ENCODE measurements around the gene FKBP1B. TPM values are rescaled to one million over a fixed set of nuclear protein-coding genes. Genes with fewer than 3 reads are reported as not detected.
"Not testable (repeated sequence)": the region's sequence is repeated elsewhere in the genome, so short reads cannot be mapped to it uniquely, and the experiment has no call there.

Gene FKBP1B
- total RNA-seq, 1 experiment from 2014 or later: 0.71 TPM

DNA sequence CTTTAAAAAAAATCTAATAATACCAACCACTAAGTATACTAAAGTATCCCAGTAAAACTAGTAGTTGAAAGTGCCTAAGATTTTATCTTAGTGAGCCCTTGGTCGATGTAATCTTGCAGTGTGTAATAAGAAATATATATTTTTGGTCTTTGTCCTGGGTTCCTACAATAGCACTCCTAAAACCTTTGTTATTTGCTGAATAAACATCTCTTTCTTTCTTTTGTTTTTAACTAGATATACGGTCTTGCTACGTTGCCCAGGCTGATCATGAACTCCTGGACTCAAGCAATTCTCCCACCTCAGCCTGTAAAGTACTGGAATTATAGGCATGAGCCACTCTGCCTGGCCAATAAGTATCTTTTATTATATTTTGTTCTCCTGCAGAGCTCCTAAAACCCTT is 37.5 kb downstream of the FKBP1B start:
- Histone ChIP-seq H3K79me2 (ENCODE audit: low read length) (no peaks in the 10 kb centered on the region), H3K27ac (ENCODE audit: low read length) (no peak overlapping the region), H3K27me3 (ENCODE audit: low read length) (no peaks in the 10 kb centered on the region), H3K4me1 (ENCODE audit: low read length) (peaks cover 18% of the 10 kb centered on the region), H3K9me3 (ENCODE audit: low read length) (no peaks in the 10 kb centered on the region), H3K4me2 (ENCODE audit: low read depth, low read length, poor library complexity, severe bottlenecking) (no peak overlapping the region), H2AFZ (ENCODE audit: low read length) (no peak overlapping the region), H4K20me1 (ENCODE audit: insufficient read depth, low read depth, low read length) (no peaks in the 10 kb centered on the region), H3K9ac (ENCODE audit: low read length) (no peak overlapping the region), H3K4me3 (ENCODE audit: low read length) (no peak overlapping the region), H3K9me2 (replicated peaks; ENCODE audit: insufficient read depth, low read length) (no peaks in the 10 kb centered on the region), H3K36me3 (ENCODE audit: insufficient read depth, low read length) (no peaks in the 10 kb centered on the region; the same call in 1 of the 2 replicates)
- no peak for DNase-seq

DNA sequence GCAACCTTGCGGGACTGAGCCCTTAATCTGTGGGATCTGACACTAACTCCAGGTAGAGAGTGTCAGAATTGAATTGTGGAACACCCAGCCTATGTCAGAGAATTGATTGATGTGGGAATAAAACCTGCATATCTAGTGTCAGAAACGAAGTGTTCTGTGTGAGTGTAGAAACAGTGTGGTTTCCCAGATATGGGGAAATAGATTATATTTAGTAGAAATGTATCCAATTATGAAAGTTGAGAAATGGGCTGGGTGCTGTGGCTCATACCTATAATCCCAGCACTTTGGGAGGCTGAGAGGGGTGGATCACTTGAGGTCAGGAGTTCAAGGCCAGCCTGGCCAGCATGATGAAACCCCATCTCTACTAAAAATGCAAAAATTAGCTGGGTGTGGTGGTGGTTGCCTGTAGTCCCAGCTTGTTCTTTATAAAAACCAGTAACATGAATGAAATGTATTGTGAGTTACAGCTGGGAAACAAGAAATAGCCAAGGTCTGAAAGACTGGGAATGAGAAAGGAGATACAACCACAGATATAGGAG is 39.3 kb downstream of the FKBP1B start:
- no peaks in the 10 kb centered on the region for H3K27me3 ChIP-seq (ENCODE audit: low read length)
- no peaks in the 10 kb centered on the region for H3K9me2 ChIP-seq (replicated peaks; ENCODE audit: insufficient read depth, low read length)
- H4K20me1 ChIP-seq (ENCODE audit: insufficient read depth, low read depth, low read length): no peaks in the 10 kb centered on the region
- no peak overlapping the region for H3K9ac ChIP-seq (ENCODE audit: low read length)
- no peak overlapping the region for H3K27ac ChIP-seq (ENCODE audit: low read length)
- no peak overlapping the region for H2AFZ ChIP-seq (ENCODE audit: low read length)
- peak; percentile 17 for DNase-seq
- H3K79me2 ChIP-seq (ENCODE audit: low read length): no peaks in the 10 kb centered on the region
- no peaks in the 10 kb centered on the region for H3K9me3 ChIP-seq (ENCODE audit: low read length)
- no peaks in the 10 kb centered on the region for H3K36me3 ChIP-seq (ENCODE audit: insufficient read depth, low read length)
- no peak overlapping the region for H3K4me2 ChIP-seq (ENCODE audit: low read depth, low read length, poor library complexity, severe bottlenecking)
- H3K4me1 ChIP-seq (ENCODE audit: low read length): peaks cover 6% of the 10 kb centered on the region
- H3K4me3 ChIP-seq (ENCODE audit: low read length): no peak overlapping the region

DNA sequence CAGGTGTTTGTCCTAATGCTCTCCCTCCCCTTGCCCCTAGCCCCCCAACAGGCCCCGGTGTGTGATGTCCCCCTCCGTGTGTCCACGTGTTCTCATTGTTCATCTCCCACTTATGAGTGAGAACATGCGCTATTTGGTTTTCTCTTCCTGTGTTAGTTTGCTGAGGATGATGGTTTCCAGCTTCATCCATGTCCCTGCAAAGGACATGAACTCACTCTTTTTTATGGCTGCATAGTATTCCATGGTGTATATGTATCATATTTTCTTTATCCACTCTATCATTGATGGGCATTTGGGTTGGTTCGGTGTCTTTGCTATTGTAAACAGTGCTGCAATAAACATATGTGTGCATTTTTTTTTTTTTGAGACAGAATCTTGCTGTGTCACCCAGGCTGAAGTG is 43.7 kb downstream of the FKBP1B start:
- H3K36me3 ChIP-seq (ENCODE audit: insufficient read depth, low read length); H3K4me2 ChIP-seq (ENCODE audit: low read depth, low read length, poor library complexity, severe bottlenecking); H2AFZ ChIP-seq (ENCODE audit: low read length); H3K9me3 ChIP-seq (ENCODE audit: low read length); H3K79me2 ChIP-seq (ENCODE audit: low read length); H3K27ac ChIP-seq (ENCODE audit: low read length); H3K4me3 ChIP-seq (ENCODE audit: low read length); H4K20me1 ChIP-seq (ENCODE audit: insufficient read depth, low read depth, low read length); H3K9me2 ChIP-seq (replicated peaks; ENCODE audit: insufficient read depth, low read length); H3K27me3 ChIP-seq (ENCODE audit: low read length); H3K4me1 ChIP-seq (ENCODE audit: low read length); H3K9ac ChIP-seq (ENCODE audit: low read length): not testable (repeated sequence)
- peak; percentile 16 for DNase-seq

DNA sequence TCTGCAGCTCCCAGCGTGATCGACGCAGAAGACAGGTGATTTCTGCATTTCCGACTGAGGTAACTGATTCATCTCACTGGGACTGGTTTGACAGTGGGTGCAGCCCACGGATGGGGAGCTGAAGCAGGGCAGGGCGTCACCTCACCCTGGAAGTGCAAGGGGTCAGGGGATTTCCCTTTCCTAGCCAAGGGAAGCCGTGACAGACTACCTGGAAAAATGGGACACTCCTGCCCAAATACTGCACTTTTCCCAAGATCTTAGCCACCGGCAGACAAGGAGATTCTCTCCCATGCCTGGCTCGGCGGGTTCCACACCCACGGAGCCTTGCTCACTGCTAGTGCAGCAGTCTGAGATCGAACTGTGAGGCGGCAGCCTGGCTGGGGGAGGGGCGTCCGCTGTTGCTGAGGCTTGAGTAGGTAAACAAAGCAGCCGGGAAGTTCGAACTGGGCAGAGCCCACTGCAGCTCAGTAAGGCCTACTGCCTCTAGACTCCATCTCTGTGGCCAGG is 45.7 kb downstream of the FKBP1B start:
- not testable (repeated sequence) for H4K20me1 ChIP-seq (ENCODE audit: insufficient read depth, low read depth, low read length); H2AFZ ChIP-seq (ENCODE audit: low read length); H3K79me2 ChIP-seq (ENCODE audit: low read length); H3K27me3 ChIP-seq (ENCODE audit: low read length); H3K9me2 ChIP-seq (replicated peaks; ENCODE audit: insufficient read depth, low read length); H3K36me3 ChIP-seq (ENCODE audit: insufficient read depth, low read length); H3K9ac ChIP-seq (ENCODE audit: low read length); H3K4me1 ChIP-seq (ENCODE audit: low read length); H3K4me2 ChIP-seq (ENCODE audit: low read depth, low read length, poor library complexity, severe bottlenecking); H3K27ac ChIP-seq (ENCODE audit: low read length); H3K4me3 ChIP-seq (ENCODE audit: low read length); H3K9me3 ChIP-seq (ENCODE audit: low read length)
- peak; percentile 21 for DNase-seq

DNA sequence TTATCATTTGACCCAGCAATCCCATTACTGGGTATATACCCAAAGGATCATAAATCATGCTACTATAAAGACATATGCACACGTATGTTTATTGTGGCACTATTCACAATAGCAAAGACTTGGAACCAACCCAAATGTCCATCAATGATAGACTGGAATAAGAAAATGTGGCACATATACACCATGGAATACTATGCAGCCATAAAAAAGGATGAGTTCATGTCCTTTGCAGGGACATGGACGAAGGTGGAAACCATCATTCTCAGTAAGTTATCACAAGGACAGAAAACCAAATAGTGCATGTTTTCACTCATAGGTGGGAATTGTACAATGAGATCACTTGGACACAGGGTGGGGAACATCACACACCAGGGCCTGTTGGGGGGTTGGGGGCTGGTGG is 51.2 kb downstream of the FKBP1B start:
- not testable (repeated sequence) for H3K27me3 ChIP-seq (ENCODE audit: low read length); H3K4me3 ChIP-seq (ENCODE audit: low read length); H3K27ac ChIP-seq (ENCODE audit: low read length); H3K9me3 ChIP-seq (ENCODE audit: low read length); H4K20me1 ChIP-seq (ENCODE audit: insufficient read depth, low read depth, low read length); H3K4me2 ChIP-seq (ENCODE audit: low read depth, low read length, poor library complexity, severe bottlenecking); H3K36me3 ChIP-seq (ENCODE audit: insufficient read depth, low read length); H3K9me2 ChIP-seq (replicated peaks; ENCODE audit: insufficient read depth, low read length); H2AFZ ChIP-seq (ENCODE audit: low read length); H3K9ac ChIP-seq (ENCODE audit: low read length); H3K79me2 ChIP-seq (ENCODE audit: low read length)
- H3K4me1 ChIP-seq (ENCODE audit: low read length): peaks cover 13% of the 10 kb centered on the region
- DNase-seq: peak; percentile 16

DNA sequence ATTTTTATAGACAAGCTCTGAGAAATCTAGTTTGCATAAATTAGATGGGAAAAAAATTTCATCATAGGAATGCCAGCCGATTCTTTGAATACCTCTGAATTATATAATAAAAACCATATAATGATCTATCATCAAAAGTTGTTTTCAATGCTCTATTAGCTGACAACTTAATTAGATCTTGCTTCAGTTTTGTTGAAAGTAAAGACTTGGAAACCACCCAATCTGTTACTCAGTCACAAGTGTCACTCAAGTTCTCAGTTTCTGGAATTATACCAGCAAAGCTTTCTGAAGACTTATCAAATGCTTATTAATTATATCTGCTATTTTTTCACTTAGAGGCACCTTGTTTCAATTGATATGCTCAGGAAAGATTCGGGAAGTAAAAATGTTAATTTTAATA is 52.5 kb downstream of the FKBP1B start:
- no peaks in the 10 kb centered on the region for H3K9me3 ChIP-seq (ENCODE audit: low read length)
- H3K4me2 ChIP-seq (ENCODE audit: low read depth, low read length, poor library complexity, severe bottlenecking): no peak overlapping the region
- DNase-seq: peak; percentile 9
- no peak overlapping the region for H3K4me3 ChIP-seq (ENCODE audit: low read length)
- H2AFZ ChIP-seq (ENCODE audit: low read length): no peak overlapping the region
- no peaks in the 10 kb centered on the region for H3K79me2 ChIP-seq (ENCODE audit: low read length)
- no peaks in the 10 kb centered on the region for H3K27me3 ChIP-seq (ENCODE audit: low read length)
- H3K9ac ChIP-seq (ENCODE audit: low read length): no peak overlapping the region
- H3K4me1 ChIP-seq (ENCODE audit: low read length): peaks cover 13% of the 10 kb centered on the region
- H4K20me1 ChIP-seq (ENCODE audit: insufficient read depth, low read depth, low read length): no peaks in the 10 kb centered on the region
- H3K36me3 ChIP-seq (ENCODE audit: insufficient read depth, low read length): no peaks in the 10 kb centered on the region
- no peaks in the 10 kb centered on the region for H3K9me2 ChIP-seq (replicated peaks; ENCODE audit: insufficient read depth, low read length)
- H3K27ac ChIP-seq (ENCODE audit: low read length): no peak overlapping the region

DNA sequence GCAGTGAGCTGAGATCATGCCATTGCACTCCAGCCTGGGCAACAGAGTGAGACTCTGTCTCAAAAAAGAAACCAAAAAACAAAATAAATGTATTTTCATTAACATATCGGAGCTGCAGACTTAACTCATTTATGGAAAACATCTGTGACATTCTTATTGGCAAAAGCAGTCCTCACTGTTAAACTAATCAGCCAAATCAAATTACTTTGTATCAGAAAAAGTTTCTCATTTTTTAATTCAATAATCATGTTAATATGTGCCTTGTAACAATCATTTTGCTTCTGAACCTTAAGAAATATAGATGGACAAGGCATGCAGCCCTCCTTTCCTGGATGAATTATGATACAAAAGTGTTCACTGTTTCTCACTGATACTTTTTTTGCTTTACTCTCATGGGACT is 53.1 kb downstream of the FKBP1B start:
- no peak overlapping the region for H3K9ac ChIP-seq (ENCODE audit: low read length)
- no peaks in the 10 kb centered on the region for H3K9me2 ChIP-seq (replicated peaks; ENCODE audit: insufficient read depth, low read length)
- peaks cover 13% of the 10 kb centered on the region for H3K4me1 ChIP-seq (ENCODE audit: low read length)
- no peak for DNase-seq
- no peaks in the 10 kb centered on the region for H4K20me1 ChIP-seq (ENCODE audit: insufficient read depth, low read depth, low read length)
- H3K4me3 ChIP-seq (ENCODE audit: low read length): no peak overlapping the region
- no peaks in the 10 kb centered on the region for H3K27me3 ChIP-seq (ENCODE audit: low read length)
- H3K79me2 ChIP-seq (ENCODE audit: low read length): no peaks in the 10 kb centered on the region
- H3K27ac ChIP-seq (ENCODE audit: low read length): no peak overlapping the region
- H3K4me2 ChIP-seq (ENCODE audit: low read depth, low read length, poor library complexity, severe bottlenecking): no peak overlapping the region
- no peak overlapping the region for H2AFZ ChIP-seq (ENCODE audit: low read length)
- no peaks in the 10 kb centered on the region for H3K36me3 ChIP-seq (ENCODE audit: insufficient read depth, low read length)
- no peaks in the 10 kb centered on the region for H3K9me3 ChIP-seq (ENCODE audit: low read length)

DNA sequence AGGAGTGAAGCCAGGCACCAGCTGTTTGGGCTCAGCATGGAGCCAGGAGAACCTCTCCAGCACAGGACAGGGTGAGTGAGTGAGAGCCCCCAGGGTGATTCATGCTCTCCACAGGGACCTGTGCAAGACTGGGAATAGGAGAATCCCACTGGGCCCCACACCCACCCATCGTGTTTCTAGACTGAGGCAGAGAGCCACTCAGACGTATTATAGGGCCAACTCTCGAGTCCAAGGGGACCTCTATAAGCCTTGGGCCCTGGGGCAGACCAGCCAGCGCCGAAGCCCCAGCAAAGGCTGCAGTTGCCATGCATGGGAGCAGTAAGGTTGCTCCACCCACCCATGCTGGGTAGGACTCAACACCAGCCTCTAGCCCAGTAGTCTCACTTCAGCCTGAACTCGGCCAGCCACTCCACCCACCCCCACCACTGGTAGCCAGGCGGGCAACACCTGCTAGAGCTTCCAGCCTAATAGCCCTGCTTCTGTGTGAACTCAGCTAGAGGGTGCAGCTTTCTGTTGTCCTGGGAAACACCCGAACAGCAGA is 54.6 kb downstream of the FKBP1B start:
- Histone ChIP-seq H4K20me1 (ENCODE audit: insufficient read depth, low read depth, low read length) (no peaks in the 10 kb centered on the region), H2AFZ (ENCODE audit: low read length) (no peak overlapping the region), H3K4me1 (ENCODE audit: low read length) (peaks cover 13% of the 10 kb centered on the region), H3K27ac (ENCODE audit: low read length) (no peak overlapping the region), H3K36me3 (ENCODE audit: insufficient read depth, low read length) (no peaks in the 10 kb centered on the region), H3K4me2 (ENCODE audit: low read depth, low read length, poor library complexity, severe bottlenecking) (no peak overlapping the region), H3K27me3 (ENCODE audit: low read length) (no peaks in the 10 kb centered on the region), H3K4me3 (ENCODE audit: low read length) (no peak overlapping the region), H3K79me2 (ENCODE audit: low read length) (no peaks in the 10 kb centered on the region), H3K9ac (ENCODE audit: low read length) (no peak overlapping the region), H3K9me2 (replicated peaks; ENCODE audit: insufficient read depth, low read length) (no peaks in the 10 kb centered on the region), H3K9me3 (ENCODE audit: low read length) (no peaks in the 10 kb centered on the region)
- DNase-seq: peak; percentile 33

Measured in Karpas-422 (cell line).